Thyroid gland (tissue), 4 donors: ENCODE results near the gene KCNC3.

Experiments
- POLR2A ChIP-seq, 2 donors: fragments of 450-650 bp; IDR thresholded peaks; one replicate each; pipeline ENCODE4 v1.6.1; 2017; ENCODE audit warnings: antibody characterized with exemption in 2 of 2, mild to moderate bottlenecking in 2 of 2, moderate library complexity in 1 of 2
- TF ChIP-seq, protein P1 (sequence below), 6 experiments: fragments of 200-600 bp in 3 of 6; fragments of 450-650 bp in 3 of 6; sonication (generic) in 3 of 6; IDR thresholded peaks; one replicate each; pipeline ENCODE4 v1.5.1; 2016 to 2019; ENCODE audit warnings: antibody characterized with exemption in 6 of 6, mild to moderate bottlenecking in 2 of 6, inconsistent platforms in 1 of 6, moderate library complexity in 1 of 6

DNA sequence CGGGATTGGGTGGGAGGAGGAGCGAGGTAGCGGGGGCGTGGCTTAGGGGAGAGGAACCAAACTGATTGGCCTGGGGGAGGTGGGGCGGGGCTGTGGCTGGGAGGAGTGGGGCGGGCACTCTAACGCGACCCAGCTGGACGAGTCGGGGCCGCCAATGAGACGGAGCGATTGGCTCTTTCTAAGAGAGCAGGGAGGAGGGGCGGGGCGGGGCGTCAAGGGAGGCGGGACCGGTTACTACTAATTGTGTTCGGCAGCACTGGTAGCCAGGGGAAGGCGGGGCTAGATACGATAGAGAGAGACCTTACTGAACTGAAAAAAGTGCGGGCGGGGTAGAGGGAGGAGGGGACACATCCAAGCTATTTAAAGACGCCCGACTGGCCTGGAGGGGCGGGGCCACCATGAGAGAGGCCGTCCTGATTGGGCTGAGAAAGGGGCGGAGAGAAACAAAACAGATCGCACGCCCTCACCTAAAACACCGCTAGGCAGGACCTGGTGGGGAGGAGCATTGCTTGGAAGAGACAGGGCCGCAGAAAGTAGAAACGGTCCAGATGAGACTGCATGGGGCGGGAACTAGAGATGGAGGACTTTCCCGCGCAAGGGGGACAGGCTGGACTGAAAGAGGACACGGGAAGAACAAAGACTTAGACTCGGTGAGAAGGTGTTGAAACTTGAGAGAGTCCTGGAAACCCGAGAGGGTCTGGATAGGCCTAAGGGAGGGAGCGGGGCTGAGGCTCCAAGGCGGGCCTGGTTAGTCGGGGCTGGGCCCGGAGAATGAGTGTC lies at the start of gene KCNC3:
- TF ChIP-seq POLR2A (IDR thresholded peaks at IDR 0.05), result peak in 1 of 2 donors; percentile 93
- TF ChIP-seq, protein P1, sequence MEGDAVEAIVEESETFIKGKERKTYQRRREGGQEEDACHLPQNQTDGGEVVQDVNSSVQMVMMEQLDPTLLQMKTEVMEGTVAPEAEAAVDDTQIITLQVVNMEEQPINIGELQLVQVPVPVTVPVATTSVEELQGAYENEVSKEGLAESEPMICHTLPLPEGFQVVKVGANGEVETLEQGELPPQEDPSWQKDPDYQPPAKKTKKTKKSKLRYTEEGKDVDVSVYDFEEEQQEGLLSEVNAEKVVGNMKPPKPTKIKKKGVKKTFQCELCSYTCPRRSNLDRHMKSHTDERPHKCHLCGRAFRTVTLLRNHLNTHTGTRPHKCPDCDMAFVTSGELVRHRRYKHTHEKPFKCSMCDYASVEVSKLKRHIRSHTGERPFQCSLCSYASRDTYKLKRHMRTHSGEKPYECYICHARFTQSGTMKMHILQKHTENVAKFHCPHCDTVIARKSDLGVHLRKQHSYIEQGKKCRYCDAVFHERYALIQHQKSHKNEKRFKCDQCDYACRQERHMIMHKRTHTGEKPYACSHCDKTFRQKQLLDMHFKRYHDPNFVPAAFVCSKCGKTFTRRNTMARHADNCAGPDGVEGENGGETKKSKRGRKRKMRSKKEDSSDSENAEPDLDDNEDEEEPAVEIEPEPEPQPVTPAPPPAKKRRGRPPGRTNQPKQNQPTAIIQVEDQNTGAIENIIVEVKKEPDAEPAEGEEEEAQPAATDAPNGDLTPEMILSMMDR (IDR thresholded peaks at IDR 0.05), result no peak
